Measurements from ENCODE around the gene HSPG2. TPM values are rescaled to one million over a fixed set of nuclear protein-coding genes. Genes with fewer than 3 reads are reported as not detected.

HSPG2 gene
- total and polyA plus RNA-seq, 9 of the 15 experiments (the other 6 are each of a cell fraction or from before 2014, with no cell fraction given): 0.14 to 160 (median 15.7) TPM

GRCh38 chr1:21906173-21907078, 30.7 kb downstream of the HSPG2 start (continued):
- TF ChIP-seq, protein P1, sequence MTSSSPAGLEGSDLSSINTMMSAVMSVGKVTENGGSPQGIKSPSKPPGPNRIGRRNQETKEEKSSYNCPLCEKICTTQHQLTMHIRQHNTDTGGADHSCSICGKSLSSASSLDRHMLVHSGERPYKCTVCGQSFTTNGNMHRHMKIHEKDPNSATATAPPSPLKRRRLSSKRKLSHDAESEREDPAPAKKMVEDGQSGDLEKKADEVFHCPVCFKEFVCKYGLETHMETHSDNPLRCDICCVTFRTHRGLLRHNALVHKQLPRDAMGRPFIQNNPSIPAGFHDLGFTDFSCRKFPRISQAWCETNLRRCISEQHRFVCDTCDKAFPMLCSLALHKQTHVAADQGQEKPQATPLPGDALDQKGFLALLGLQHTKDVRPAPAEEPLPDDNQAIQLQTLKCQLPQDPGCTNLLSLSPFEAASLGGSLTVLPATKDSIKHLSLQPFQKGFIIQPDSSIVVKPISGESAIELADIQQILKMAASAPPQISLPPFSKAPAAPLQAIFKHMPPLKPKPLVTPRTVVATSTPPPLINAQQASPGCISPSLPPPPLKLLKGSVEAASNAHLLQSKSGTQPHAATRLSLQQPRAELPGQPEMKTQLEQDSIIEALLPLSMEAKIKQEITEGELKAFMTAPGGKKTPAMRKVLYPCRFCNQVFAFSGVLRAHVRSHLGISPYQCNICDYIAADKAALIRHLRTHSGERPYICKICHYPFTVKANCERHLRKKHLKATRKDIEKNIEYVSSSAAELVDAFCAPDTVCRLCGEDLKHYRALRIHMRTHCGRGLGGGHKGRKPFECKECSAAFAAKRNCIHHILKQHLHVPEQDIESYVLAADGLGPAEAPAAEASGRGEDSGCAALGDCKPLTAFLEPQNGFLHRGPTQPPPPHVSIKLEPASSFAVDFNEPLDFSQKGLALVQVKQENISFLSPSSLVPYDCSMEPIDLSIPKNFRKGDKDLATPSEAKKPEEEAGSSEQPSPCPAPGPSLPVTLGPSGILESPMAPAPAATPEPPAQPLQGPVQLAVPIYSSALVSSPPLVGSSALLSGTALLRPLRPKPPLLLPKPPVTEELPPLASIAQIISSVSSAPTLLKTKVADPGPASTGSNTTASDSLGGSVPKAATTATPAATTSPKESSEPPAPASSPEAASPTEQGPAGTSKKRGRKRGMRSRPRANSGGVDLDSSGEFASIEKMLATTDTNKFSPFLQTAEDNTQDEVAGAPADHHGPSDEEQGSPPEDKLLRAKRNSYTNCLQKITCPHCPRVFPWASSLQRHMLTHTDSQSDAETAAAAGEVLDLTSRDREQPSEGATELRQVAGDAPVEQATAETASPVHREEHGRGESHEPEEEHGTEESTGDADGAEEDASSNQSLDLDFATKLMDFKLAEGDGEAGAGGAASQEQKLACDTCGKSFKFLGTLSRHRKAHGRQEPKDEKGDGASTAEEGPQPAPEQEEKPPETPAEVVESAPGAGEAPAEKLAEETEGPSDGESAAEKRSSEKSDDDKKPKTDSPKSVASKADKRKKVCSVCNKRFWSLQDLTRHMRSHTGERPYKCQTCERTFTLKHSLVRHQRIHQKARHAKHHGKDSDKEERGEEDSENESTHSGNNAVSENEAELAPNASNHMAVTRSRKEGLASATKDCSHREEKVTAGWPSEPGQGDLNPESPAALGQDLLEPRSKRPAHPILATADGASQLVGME (CRISPR knock-in tag; IDR thresholded peaks at IDR 0.05): no peak
- no peak for TF ChIP-seq ZFP30 (CRISPR knock-in tag; IDR thresholded peaks at IDR 0.05; ENCODE audit: borderline replicate concordance)
- peak; percentile 5 for TF ChIP-seq CHD4 (IDR thresholded peaks at IDR 0.05; ENCODE audit: insufficient read depth, insufficient replicate concordance, low read depth, low read length, poor library complexity, severe bottlenecking)
- peak; percentile 82 for TF ChIP-seq NCOR1 (IDR thresholded peaks at IDR 0.05)
- TF ChIP-seq NONO (IDR thresholded peaks at IDR 0.05; ENCODE audit: low read depth in 2 of 2, low read length in 1 of 2): peak in 1 of 2 experiments; percentile 8; a peak in 1 of 4 replicates
- no peak for TF ChIP-seq ZNF354B (CRISPR knock-in tag; IDR thresholded peaks at IDR 0.05)
- no peak for TF ChIP-seq POLR3A (IDR thresholded peaks at IDR 0.05; ENCODE audit: borderline replicate concordance, extremely low read depth, insufficient read depth, insufficient read length)
- TF ChIP-seq ZNF511 (CRISPR knock-in tag; IDR thresholded peaks at IDR 0.05): no peak; the same call in 1 of the 2 replicates
- TF ChIP-seq EP400 (IDR thresholded peaks at IDR 0.05): peak; percentile 29; the same call in 1 of the 2 replicates
- peak in 1 of 2 experiments; percentile 52; a peak in 1 of 4 replicates for TF ChIP-seq HDAC1 (IDR thresholded peaks at IDR 0.05)
- TF ChIP-seq SMAD2 (IDR thresholded peaks at IDR 0.05; ENCODE audit: low read depth, low read length): no peak
- TF ChIP-seq, protein P2, sequence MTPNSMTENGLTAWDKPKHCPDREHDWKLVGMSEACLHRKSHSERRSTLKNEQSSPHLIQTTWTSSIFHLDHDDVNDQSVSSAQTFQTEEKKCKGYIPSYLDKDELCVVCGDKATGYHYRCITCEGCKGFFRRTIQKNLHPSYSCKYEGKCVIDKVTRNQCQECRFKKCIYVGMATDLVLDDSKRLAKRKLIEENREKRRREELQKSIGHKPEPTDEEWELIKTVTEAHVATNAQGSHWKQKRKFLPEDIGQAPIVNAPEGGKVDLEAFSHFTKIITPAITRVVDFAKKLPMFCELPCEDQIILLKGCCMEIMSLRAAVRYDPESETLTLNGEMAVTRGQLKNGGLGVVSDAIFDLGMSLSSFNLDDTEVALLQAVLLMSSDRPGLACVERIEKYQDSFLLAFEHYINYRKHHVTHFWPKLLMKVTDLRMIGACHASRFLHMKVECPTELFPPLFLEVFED (CRISPR knock-in tag; conservative IDR thresholded peaks at IDR 0.05): 0 out of 2 replicates have a peak, but pooled peaks have one; percentile 9
- TF ChIP-seq FIP1L1 (IDR thresholded peaks at IDR 0.05; ENCODE audit: low read depth, low read length, poor library complexity, severe bottlenecking): no peak
- no peak for TF ChIP-seq SIX5 (IDR thresholded peaks at IDR 0.05; ENCODE audit: borderline replicate concordance in 1 of 2, insufficient read depth in 1 of 2, low read depth in 1 of 2, low read length in 2 of 2)
- peak; percentile 81 for TF ChIP-seq GATAD2B (IDR thresholded peaks at IDR 0.05; ENCODE audit: borderline replicate concordance)
- 0 out of 2 replicates have a peak, but pooled peaks have one; percentile 44 for TF ChIP-seq BCL6 (CRISPR knock-in tag; IDR thresholded peaks at IDR 0.05)
- TF ChIP-seq HIVEP1 (CRISPR knock-in tag; IDR thresholded peaks at IDR 0.05): 0 out of 2 replicates have a peak, but pooled peaks have one; percentile 48
- TF ChIP-seq ARID1B (IDR thresholded peaks at IDR 0.05): peak; percentile 92
- peak; percentile 84 for TF ChIP-seq HDAC3 (IDR thresholded peaks at IDR 0.05; ENCODE audit: borderline replicate concordance, partially characterized antibody)
